H54 (cell line): ENCODE results near the gene NKTR.
"Not testable (repeated sequence)": the region's sequence is repeated elsewhere in the genome, so short reads cannot be mapped to it uniquely, and the experiment has no call there.

ENCODE experiments used
- DNase-seq: peaks from one replicate; pipeline ENCODE4 v3.0.0; 2011; ENCODE audit warnings: low spot score, mixed read lengths; ENCODE audit not compliant: insufficient read length
- FAIRE-seq: peaks from 3 replicates; lab custom pipeline; 2011; peaks lifted over from hg19 to GRCh38; lab: Jason Lieb, UNC
- POLR2A ChIP-seq: IDR thresholded peaks from 2 replicates; pipeline ENCODE4 v1.6.1; 2011; ENCODE audit warnings: low read depth, mild to moderate bottlenecking, low read length

Gene NKTR

DNA sequence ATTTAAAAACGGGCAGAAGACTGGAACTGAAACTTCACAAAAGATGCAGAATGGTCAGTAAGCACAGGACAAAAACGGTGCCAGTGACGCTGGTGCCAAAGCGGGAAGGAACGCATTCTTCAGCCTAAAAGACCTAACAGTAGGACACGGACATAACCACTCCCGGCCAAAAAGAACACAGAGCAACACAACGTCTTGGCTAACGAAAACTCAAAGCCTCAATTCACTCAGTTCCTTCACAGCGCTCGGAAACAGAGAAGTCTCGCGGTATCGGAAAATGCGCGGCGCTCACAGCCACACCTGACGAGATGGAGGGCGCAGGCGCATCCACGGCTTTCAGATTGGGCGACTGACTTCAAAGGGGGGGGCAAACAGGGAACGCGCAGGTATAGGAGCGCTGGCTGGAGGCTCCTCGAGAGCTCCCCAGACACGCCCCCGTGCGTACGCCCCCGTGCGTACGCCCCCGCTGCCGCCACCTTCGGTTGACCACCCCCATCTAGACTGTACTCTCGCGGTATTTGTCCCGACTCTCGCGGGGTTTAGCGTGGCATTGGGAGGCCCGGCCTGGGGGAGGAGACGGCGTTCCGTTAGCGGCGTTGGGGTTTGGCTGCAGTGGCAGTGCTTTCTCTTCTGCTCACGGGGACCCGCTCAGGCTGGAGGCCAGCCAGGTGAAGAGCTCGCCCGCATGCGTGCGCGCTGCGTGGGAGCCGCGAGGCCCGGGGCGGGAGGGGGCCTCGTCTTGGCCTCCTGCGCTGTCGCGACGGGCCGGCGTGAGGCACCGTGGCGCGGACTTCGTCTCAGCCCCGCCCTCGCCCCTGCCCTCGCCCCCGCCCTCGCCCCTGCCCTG lies at the start of gene NKTR:
Gene NKTR, plus strand, starts transcription at position 576 of the 847 bp plus-strand sequence. CDS start 321 bp downstream, outside the sequence.
- DNase-seq (peak; percentile 81), FAIRE-seq (peak; percentile 97)
- peak; percentile 79 for TF ChIP-seq POLR2A

DNA sequence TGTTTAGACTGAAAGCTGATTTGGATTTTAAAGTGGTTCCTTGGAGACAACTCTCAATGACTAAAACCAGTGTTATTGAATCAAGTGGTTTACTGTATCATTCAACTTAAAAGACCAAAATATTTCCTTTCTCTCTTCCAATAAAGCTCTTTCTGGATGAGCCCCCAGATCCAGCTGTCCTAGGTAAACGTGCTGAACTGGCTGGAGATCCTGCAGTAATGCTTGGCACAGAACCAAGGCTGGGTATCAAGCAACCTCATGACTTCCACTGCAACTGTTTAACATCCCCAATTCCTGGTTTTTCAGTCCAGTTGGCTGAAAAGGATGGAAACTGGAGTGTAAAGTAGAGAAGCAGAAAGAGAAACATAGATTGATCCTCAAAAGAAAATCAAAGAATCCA lies 47.7 kb upstream of the NKTR start:
- DNase-seq (no peak), FAIRE-seq (no peak)
- no peak for TF ChIP-seq POLR2A

DNA sequence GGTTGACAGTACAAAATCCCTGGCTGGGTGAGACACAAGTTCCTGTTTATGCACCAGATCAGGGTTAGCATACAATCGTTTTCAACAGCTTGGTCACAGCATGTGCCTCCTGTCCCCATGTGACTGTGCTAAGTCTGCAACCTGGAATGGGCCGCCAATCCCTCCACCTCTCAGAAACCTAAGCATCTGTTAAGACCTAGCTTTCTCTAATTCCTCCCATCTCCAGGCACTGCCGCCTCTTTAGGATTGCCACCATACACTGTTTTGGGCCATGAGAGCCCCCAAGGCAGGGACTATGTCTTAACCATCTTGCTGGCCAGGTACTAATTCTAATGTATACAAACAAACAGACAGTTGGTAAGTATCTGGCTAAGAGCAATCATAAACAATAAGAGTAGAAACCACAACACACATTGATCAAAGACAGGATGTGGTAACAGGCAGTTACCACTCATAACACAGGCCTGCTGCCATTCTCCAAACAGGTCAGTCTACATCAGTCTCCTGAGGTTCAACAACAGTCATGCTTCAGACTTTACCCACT lies 44.3 kb upstream of the NKTR start:
- DNase-seq (no peak), FAIRE-seq (no peak)
- TF ChIP-seq POLR2A: no peak

DNA sequence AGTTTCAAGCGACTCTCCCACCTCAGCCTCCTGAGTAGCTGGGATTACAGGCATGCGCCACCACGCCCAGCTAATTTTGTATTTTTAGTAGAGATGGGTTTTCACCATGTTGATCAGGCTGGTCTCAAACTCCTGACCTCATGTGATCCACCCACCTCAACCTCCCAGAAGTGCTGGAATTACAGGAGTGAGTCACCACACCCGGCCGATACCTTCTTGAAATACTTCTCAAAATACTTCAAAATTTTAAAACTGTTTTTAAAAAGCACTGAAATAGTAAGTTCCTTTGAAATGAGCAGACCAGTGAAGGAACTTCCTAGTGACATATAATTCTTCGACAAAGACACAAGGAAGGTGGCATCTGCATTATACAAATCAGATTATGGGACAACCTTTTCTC lies 43.7 kb upstream of the NKTR start:
- DNase-seq, FAIRE-seq: not testable (repeated sequence)

DNA sequence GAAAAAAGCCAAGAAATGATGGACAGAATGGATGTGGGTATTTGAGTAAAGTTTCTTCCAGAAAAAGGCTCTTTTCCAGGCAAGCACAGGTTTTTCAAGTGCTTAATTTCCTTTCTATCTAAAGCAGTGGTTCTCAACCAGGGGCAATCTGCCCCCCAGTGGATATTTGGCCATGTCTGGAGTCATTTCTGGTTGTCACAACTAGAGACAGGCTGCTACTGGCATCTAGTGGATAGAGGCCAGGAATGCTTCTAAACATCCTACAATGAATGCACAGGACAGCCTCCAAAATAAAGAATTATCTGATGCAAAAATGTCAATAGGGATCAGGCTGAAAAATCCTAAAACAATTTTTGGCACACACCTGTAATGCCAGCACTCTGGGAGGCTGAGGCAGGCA lies 42.6 kb upstream of the NKTR start:
- no peak for TF ChIP-seq POLR2A
- FAIRE-seq: no peak
- DNase-seq: no peak

DNA sequence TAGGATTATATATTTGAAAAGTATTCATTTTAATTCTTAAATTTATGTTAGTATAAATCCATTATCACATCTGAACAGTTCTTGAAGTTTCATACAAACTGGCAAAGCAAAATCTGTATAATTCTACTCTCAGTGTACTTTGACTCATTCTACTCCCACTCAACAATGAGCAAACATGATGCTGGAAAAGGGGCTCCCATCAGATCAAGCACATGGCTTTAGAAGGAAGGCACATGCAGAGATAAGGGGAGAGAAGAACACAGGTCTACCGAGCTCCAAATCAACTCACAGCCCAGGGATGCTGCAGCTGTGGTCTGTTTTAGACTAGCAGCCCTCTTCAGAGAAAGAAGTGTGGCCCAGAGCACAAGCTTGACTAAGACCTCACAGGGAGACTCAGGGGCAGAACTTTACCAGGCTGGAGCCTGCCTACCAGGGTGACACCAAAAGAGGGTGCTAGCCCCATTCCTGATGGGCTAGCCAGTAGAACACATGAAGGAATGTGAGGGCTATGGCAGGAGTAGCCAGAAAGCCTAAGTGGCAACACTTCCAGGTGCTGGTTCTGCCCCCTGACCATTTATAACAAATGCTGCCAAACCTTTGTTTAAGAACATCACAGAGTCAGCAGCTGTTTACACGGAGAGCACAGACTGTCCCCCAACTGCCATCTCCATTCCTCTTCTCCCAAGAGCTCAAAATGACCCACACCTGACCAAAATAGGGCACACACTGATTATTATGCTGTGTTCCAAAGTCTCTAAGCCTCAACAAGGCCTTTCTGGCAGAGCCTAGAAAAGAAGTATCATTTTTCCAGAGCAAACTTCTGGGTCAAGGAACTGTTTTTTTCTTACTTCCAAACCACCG lies 38.2 kb upstream of the NKTR start:
- TF ChIP-seq POLR2A: no peak
- DNase-seq (no peak), FAIRE-seq (no peak)

DNA sequence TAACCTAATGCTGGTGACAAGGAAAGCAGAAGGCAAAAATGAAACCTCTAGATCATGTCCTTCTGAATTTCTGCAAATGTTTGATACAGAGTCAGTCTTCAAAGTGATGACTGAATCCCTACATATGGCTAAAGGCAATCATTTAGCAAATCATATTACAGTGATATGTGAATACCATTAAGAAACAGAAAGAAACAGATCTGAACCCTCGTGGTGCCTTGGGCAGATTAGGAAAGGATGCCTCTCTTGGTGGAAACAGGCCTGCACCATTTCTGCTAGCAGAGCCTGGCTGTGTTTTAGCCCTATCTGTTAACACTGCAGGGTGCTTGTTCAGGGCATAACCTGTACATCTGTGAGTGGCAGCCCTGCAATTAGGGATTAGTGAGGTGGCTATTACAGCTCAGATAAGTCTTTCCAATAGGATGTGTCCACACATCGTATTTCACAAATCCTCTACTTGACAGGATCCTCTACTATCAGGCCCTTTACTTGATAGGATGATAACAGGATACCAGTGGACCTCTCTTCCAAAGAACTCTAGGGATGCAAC lies 30.8 kb upstream of the NKTR start:
- TF ChIP-seq POLR2A: no peak

DNA sequence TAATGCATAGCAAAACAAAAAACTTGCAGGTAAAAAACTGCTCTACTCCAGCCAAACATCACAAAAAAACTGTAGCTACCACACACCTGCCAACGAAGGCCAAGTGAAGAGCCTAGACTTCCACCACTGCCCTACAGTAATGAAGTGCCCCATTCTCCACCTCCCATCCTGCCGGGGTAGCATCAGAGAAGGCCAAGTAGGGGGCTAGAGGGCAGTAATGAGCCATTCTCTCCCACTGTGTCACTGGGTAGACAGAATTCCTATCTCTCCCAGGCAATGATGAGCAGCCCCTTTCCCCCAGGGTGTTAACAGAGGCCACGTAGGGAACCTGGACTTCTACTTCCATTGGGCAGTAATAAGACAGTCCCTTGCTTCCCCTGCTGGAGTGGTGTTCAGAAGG lies 28.2 kb upstream of the NKTR start:
- no peak for TF ChIP-seq POLR2A
- DNase-seq (peak; percentile 48), FAIRE-seq (peak; percentile 87)

More for the DNA sequence above, 30.8 kb upstream of the NKTR start:
- no peak for FAIRE-seq
- DNase-seq: no peak

DNA sequence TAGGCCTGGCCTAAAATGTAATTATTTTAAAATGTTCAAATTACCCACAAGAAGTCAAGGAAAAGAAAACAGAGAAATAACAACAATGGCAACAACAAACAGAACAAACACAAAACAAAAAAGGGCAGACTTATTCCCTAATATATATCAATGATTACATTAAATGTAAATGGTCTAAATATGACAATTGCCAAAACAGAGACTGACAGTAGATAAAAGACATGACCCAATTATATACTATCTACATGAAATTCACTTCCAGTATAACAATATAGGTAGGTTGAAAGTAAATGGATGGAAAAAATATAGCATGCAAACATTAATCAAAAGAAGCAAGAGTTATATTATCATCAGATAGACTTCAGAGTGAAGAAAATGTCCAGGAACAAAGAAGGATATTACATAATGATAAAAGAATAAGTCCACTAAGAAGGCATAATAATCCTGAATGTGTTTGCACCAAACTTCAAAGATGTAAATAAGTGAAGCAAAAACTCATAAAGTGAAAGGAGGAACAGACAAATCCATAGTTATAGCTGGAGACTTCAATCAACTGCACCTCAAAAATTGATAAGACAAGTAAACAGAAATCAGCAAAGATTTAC lies 25.2 kb upstream of the NKTR start:
- FAIRE-seq (no peak), DNase-seq (no peak)
- TF ChIP-seq POLR2A: no peak

DNA sequence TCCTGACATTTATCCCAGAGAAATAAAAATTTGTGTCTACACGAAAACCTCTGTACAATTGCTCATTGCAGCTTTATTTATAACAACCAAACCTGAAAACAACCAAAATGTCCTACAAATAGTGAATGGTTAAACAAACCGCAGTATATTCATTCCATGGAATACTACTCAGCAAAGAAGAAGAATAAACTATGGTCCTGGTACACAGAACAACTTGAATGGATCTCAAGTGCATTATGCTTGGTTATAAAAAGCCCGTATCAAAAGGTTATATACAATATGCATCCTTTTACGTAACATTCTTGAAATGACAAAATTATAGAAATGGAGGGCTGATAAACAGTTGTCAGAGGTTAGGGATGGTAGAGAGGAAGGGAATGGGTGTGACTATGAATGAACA lies 22.4 kb upstream of the NKTR start:
- no peak for TF ChIP-seq POLR2A
- DNase-seq (no peak), FAIRE-seq (no peak)

DNA sequence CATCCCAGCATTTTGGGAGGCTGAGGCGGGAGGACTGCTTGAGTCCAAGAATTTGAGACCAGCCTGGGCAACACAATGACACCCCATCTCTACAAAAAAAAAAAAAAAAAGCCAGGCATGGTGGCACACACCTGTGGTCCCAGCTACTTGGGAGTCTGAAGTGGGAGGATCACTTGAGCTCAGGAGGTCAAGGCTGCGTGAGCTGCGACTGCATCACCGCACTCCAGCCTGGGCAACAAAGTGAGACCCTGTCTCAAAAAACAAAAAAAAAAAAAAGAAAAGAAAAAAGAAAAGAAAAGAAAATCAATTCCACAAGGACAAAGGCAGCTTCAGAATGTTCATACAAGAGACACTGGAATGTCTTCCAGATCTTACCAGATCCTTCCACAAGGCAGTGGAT lies 21.1 kb upstream of the NKTR start:
- FAIRE-seq, DNase-seq: not testable (repeated sequence)

DNA sequence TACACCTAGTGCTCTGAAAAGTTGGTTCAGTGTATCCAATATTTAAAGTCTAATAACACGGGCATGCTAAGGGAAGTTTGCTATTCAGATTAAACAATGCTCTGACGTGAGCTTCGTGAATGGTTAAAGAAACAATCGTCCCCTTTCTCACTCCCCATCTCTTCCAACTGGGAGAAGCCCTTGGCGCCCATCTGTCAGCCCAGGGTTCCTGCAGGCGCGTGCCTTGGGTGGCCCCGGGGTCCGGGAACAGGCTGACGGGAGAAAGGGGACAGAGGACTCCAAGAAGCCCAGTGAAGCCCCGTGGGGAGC lies 19.1 kb upstream of the NKTR start:
- FAIRE-seq: no peak
- no peak for DNase-seq
- TF ChIP-seq POLR2A: no peak

DNA sequence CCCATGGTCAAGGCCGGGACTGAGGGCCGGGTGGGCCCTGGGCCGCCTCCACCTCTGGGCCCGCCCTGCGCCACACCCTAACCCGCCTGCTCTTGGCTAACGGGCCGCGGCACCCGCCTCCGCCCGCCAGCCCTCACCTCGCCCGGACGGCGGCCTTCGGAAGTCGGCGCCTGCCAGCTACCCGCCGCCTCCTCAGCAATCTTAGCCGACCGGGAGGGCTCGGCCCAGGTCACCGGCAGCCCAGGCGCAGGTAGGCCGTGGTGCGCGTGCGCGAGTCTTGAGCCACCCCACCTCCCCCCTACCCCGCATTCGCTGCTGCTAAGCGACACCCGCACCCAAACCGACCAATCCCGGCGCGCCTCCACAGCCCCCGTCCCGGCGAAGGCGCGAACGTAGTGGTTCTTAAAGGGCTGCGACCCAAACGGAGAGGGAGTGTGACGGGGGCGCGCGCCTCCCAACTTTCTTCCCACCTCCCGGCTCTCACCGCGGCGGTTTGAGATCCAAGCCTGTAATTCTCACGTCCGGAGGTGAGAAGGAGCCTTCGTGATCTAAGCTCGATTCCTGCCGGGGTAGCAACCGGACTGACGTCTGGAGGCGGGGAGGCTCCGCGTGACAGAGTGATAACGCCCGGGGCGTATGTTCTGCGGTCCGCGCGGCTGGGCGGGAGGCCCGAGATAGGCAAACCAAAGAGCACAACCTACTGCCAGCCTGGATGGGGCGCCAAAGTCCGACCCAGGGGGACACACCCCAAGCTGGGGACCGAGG lies 18.6 kb upstream of the NKTR start, which contains the start of gene SEC22C:
Gene SEC22C, minus strand, starts transcription at position 259 of the 765 bp plus-strand sequence. CDS start 12,921 bp downstream, outside the sequence.
- DNase-seq: peak; percentile 95
- peak; percentile 84 for FAIRE-seq

More for the DNA sequence above, 18.6 kb upstream of the NKTR start, which contains the start of gene SEC22C:
- TF ChIP-seq POLR2A: peak; percentile 77
